Measurements from ENCODE around the gene NPAS3.

The NPAS3 gene

GRCh38 chr14:33736299-33736825 lies 797.7 kb downstream of the NPAS3 start:
- H3K27me3 ChIP-seq (ENCODE audit: control insufficient read depth in 5 of 5, insufficient read depth in 4 of 5, low read length in 5 of 5): no peaks in the 10 kb centered on the region
- no peak overlapping the region for H3K4me3 ChIP-seq (ENCODE audit: low read depth in 1 of 5, low read length in 5 of 5)
- no peaks in the 10 kb centered on the region for H3K4me1 ChIP-seq (ENCODE audit: control insufficient read depth in 5 of 5, insufficient read depth in 5 of 5, low read length in 5 of 5)
- no peaks in the 10 kb centered on the region for H3K9me3 ChIP-seq (ENCODE audit: control insufficient read depth in 5 of 5, low read length in 5 of 5)
- no peak overlapping the region for H3K9ac ChIP-seq (ENCODE audit: low read length in 5 of 5)
- H3K27ac ChIP-seq (ENCODE audit: low read depth, low read length): no peak overlapping the region
- H3K36me3 ChIP-seq (ENCODE audit: control insufficient read depth in 5 of 5, insufficient read depth in 5 of 5, low read length in 5 of 5): peaks cover 0 to 2% (median 0%) of the 10 kb centered on the region in 5 donors

GRCh38 chr14:33736979-33737378 lies 798.3 kb downstream of the NPAS3 start:
- Histone ChIP-seq H3K36me3 (ENCODE audit: control insufficient read depth in 5 of 5, insufficient read depth in 5 of 5, low read length in 5 of 5) (peaks cover 0 to 2% (median 0%) of the 10 kb centered on the region in 5 donors), H3K4me1 (ENCODE audit: control insufficient read depth in 5 of 5, insufficient read depth in 5 of 5, low read length in 5 of 5) (no peaks in the 10 kb centered on the region), H3K9ac (ENCODE audit: low read length in 5 of 5) (no peak overlapping the region), H3K9me3 (ENCODE audit: control insufficient read depth in 5 of 5, low read length in 5 of 5) (no peaks in the 10 kb centered on the region), H3K27ac (ENCODE audit: low read depth, low read length) (no peak overlapping the region), H3K27me3 (ENCODE audit: control insufficient read depth in 5 of 5, insufficient read depth in 4 of 5, low read length in 5 of 5) (no peaks in the 10 kb centered on the region), H3K4me3 (ENCODE audit: low read depth in 1 of 5, low read length in 5 of 5) (no peak overlapping the region)

GRCh38 chr14:33737446-33737845 lies 798.8 kb downstream of the NPAS3 start:
- no peak overlapping the region for H3K4me3 ChIP-seq (ENCODE audit: low read depth in 1 of 5, low read length in 5 of 5)
- H3K4me1 ChIP-seq (ENCODE audit: control insufficient read depth in 5 of 5, insufficient read depth in 5 of 5, low read length in 5 of 5): no peaks in the 10 kb centered on the region
- H3K27me3 ChIP-seq (ENCODE audit: control insufficient read depth in 5 of 5, insufficient read depth in 4 of 5, low read length in 5 of 5): no peaks in the 10 kb centered on the region
- H3K9me3 ChIP-seq (ENCODE audit: control insufficient read depth in 5 of 5, low read length in 5 of 5): no peaks in the 10 kb centered on the region
- H3K27ac ChIP-seq (ENCODE audit: low read depth, low read length): no peak overlapping the region
- peaks cover 0 to 2% (median 0%) of the 10 kb centered on the region in 5 donors for H3K36me3 ChIP-seq (ENCODE audit: control insufficient read depth in 5 of 5, insufficient read depth in 5 of 5, low read length in 5 of 5)
- H3K9ac ChIP-seq (ENCODE audit: low read length in 5 of 5): no peak overlapping the region

GRCh38 chr14:33738029-33738428 lies 799.4 kb downstream of the NPAS3 start:
- no peak overlapping the region for H3K27ac ChIP-seq (ENCODE audit: low read depth, low read length)
- no peaks in the 10 kb centered on the region for H3K27me3 ChIP-seq (ENCODE audit: control insufficient read depth in 5 of 5, insufficient read depth in 4 of 5, low read length in 5 of 5)
- peaks cover 0 to 4% (median 0%) of the 10 kb centered on the region in 5 donors for H3K9me3 ChIP-seq (ENCODE audit: control insufficient read depth in 5 of 5, low read length in 5 of 5)
- peaks cover 0 to 2% (median 0%) of the 10 kb centered on the region in 5 donors for H3K36me3 ChIP-seq (ENCODE audit: control insufficient read depth in 5 of 5, insufficient read depth in 5 of 5, low read length in 5 of 5)
- no peak overlapping the region for H3K9ac ChIP-seq (ENCODE audit: low read length in 5 of 5)
- no peak overlapping the region for H3K4me3 ChIP-seq (ENCODE audit: low read depth in 1 of 5, low read length in 5 of 5)
- no peaks in the 10 kb centered on the region for H3K4me1 ChIP-seq (ENCODE audit: control insufficient read depth in 5 of 5, insufficient read depth in 5 of 5, low read length in 5 of 5)

GRCh38 chr14:33738491-33738890 lies 799.8 kb downstream of the NPAS3 start:
- Histone ChIP-seq H3K4me3 (ENCODE audit: low read depth in 1 of 5, low read length in 5 of 5) (no peak overlapping the region), H3K27ac (ENCODE audit: low read depth, low read length) (no peak overlapping the region), H3K27me3 (ENCODE audit: control insufficient read depth in 5 of 5, insufficient read depth in 4 of 5, low read length in 5 of 5) (no peaks in the 10 kb centered on the region), H3K36me3 (ENCODE audit: control insufficient read depth in 5 of 5, insufficient read depth in 5 of 5, low read length in 5 of 5) (peaks cover 0 to 2% (median 0%) of the 10 kb centered on the region in 5 donors), H3K9me3 (ENCODE audit: control insufficient read depth in 5 of 5, low read length in 5 of 5) (peaks cover 0 to 6% (median 0%) of the 10 kb centered on the region in 5 donors), H3K4me1 (ENCODE audit: control insufficient read depth in 5 of 5, insufficient read depth in 5 of 5, low read length in 5 of 5) (no peaks in the 10 kb centered on the region), H3K9ac (ENCODE audit: low read length in 5 of 5) (no peak overlapping the region)

- Histone ChIP-seq H3K4me1 (ENCODE audit: control insufficient read depth in 5 of 5, insufficient read depth in 5 of 5, low read length in 5 of 5) (no peaks in the 10 kb centered on the region), H3K36me3 (ENCODE audit: control insufficient read depth in 5 of 5, insufficient read depth in 5 of 5, low read length in 5 of 5) (peaks cover 0 to 2% (median 0%) of the 10 kb centered on the region in 5 donors), H3K27ac (ENCODE audit: low read depth, low read length) (no peak overlapping the region), H3K9ac (ENCODE audit: low read length in 5 of 5) (no peak overlapping the region), H3K4me3 (ENCODE audit: low read depth in 1 of 5, low read length in 5 of 5) (no peak overlapping the region), H3K27me3 (ENCODE audit: control insufficient read depth in 5 of 5, insufficient read depth in 4 of 5, low read length in 5 of 5) (no peaks in the 10 kb centered on the region), H3K9me3 (ENCODE audit: control insufficient read depth in 5 of 5, low read length in 5 of 5) (peaks cover 0 to 6% (median 0%) of the 10 kb centered on the region in 5 donors)
Observed at GRCh38 chr14:33740531-33740930, 801.9 kb downstream of the NPAS3 start.

- Histone ChIP-seq H3K27me3 (ENCODE audit: control insufficient read depth in 5 of 5, insufficient read depth in 4 of 5, low read length in 5 of 5) (no peaks in the 10 kb centered on the region), H3K4me3 (ENCODE audit: low read depth in 1 of 5, low read length in 5 of 5) (no peak overlapping the region), H3K9me3 (ENCODE audit: control insufficient read depth in 5 of 5, low read length in 5 of 5) (peaks cover 0 to 6% (median 0%) of the 10 kb centered on the region in 5 donors), H3K9ac (ENCODE audit: low read length in 5 of 5) (no peak overlapping the region), H3K27ac (ENCODE audit: low read depth, low read length) (no peak overlapping the region), H3K4me1 (ENCODE audit: control insufficient read depth in 5 of 5, insufficient read depth in 5 of 5, low read length in 5 of 5) (no peaks in the 10 kb centered on the region), H3K36me3 (ENCODE audit: control insufficient read depth in 5 of 5, insufficient read depth in 5 of 5, low read length in 5 of 5) (peaks cover 0 to 2% (median 0%) of the 10 kb centered on the region in 5 donors)
Observed at GRCh38 chr14:33742166-33742565, 803.5 kb downstream of the NPAS3 start.

- Histone ChIP-seq H3K9ac (ENCODE audit: low read length in 5 of 5) (no peak overlapping the region), H3K4me1 (ENCODE audit: control insufficient read depth in 5 of 5, insufficient read depth in 5 of 5, low read length in 5 of 5) (no peaks in the 10 kb centered on the region), H3K27me3 (ENCODE audit: control insufficient read depth in 5 of 5, insufficient read depth in 4 of 5, low read length in 5 of 5) (no peaks in the 10 kb centered on the region), H3K9me3 (ENCODE audit: control insufficient read depth in 5 of 5, low read length in 5 of 5) (peaks cover 0 to 6% (median 0%) of the 10 kb centered on the region in 5 donors), H3K36me3 (ENCODE audit: control insufficient read depth in 5 of 5, insufficient read depth in 5 of 5, low read length in 5 of 5) (no peaks in the 10 kb centered on the region), H3K4me3 (ENCODE audit: low read depth in 1 of 5, low read length in 5 of 5) (no peak overlapping the region), H3K27ac (ENCODE audit: low read depth, low read length) (no peak overlapping the region)
Observed at GRCh38 chr14:33745163-33745562, 806.5 kb downstream of the NPAS3 start.

GRCh38 chr14:33747749-33748148 lies 809.1 kb downstream of the NPAS3 start:
- H3K27ac ChIP-seq (ENCODE audit: low read depth, low read length): no peak overlapping the region
- H3K27me3 ChIP-seq (ENCODE audit: control insufficient read depth in 5 of 5, insufficient read depth in 4 of 5, low read length in 5 of 5): no peaks in the 10 kb centered on the region
- H3K36me3 ChIP-seq (ENCODE audit: control insufficient read depth in 5 of 5, insufficient read depth in 5 of 5, low read length in 5 of 5): no peaks in the 10 kb centered on the region
- H3K4me3 ChIP-seq (ENCODE audit: low read depth in 1 of 5, low read length in 5 of 5): no peak overlapping the region
- H3K4me1 ChIP-seq (ENCODE audit: control insufficient read depth in 5 of 5, insufficient read depth in 5 of 5, low read length in 5 of 5): no peaks in the 10 kb centered on the region
- peaks cover 0 to 5% (median 0%) of the 10 kb centered on the region in 5 donors for H3K9me3 ChIP-seq (ENCODE audit: control insufficient read depth in 5 of 5, low read length in 5 of 5)
- no peak overlapping the region for H3K9ac ChIP-seq (ENCODE audit: low read length in 5 of 5)

GRCh38 chr14:33754261-33754660 lies 815.6 kb downstream of the NPAS3 start:
- Histone ChIP-seq H3K27ac (ENCODE audit: low read depth, low read length) (no peak overlapping the region), H3K27me3 (ENCODE audit: control insufficient read depth in 5 of 5, insufficient read depth in 4 of 5, low read length in 5 of 5) (no peaks in the 10 kb centered on the region), H3K36me3 (ENCODE audit: control insufficient read depth in 5 of 5, insufficient read depth in 5 of 5, low read length in 5 of 5) (no peaks in the 10 kb centered on the region), H3K9ac (ENCODE audit: low read length in 5 of 5) (no peak overlapping the region), H3K4me3 (ENCODE audit: low read depth in 1 of 5, low read length in 5 of 5) (no peak overlapping the region), H3K4me1 (ENCODE audit: control insufficient read depth in 5 of 5, insufficient read depth in 5 of 5, low read length in 5 of 5) (no peaks in the 10 kb centered on the region), H3K9me3 (ENCODE audit: control insufficient read depth in 5 of 5, low read length in 5 of 5) (no peaks in the 10 kb centered on the region)
